Measurements from ENCODE around the gene TRANK1. TPM values are rescaled to one million over a fixed set of nuclear protein-coding genes. Genes with fewer than 3 reads are reported as not detected.
A peak's percentile ranks its signal among the peaks of the same experiment; 100 is the strongest.
"Not testable (repeated sequence)": the region's sequence is repeated elsewhere in the genome, so short reads cannot be mapped to it uniquely, and the experiment has no call there.

The TRANK1 gene
- total RNA-seq: 10 to 100 TPM in 1 of 2 donors, 1 to 10 TPM in 1; 7.6 to 12.1 TPM
- long read RNA-seq, partial matches to known transcripts: 3 of 3 reads
- long read RNA-seq, other reads (novel, unspliced or antisense): 0 of 3 reads

DNA sequence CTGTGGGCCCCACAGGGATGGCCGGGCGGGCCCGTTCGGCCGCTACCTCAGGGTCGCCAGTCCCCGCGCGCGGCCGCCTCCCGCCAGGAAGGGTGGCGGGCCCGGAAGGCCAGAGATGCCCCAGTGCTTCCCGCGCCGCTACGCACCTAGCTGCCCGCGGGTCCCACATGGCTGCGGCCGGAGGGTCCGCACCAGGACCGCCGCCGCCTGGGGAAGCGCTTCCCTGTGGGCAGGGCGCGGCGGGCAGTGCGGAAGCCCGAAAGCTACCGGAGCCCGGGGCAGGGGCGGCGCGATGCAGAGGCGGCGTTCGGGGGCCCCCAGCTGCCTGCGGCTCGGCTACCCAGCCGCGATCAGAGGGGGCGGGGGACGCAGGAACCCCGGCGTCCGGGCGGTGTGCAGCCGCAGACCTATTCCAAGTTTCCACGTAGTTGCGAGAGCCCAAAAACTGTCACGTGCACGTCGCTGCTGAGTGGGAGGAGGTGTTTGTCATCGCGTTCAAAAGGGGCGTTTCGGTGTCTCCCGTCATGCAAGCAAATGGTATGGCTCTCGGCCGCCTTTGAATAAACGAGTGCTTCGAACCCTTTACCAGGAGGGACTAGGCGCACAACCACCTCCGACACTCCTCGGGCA lies at the start of gene TRANK1:
TRANK1 (minus strand) TSS at position 414 of the 630 bp plus-strand sequence; CDS start at position 169, 245 bp downstream.
- ATAC-seq (peak; percentile 72 to 74), DNase-seq (peak; percentile 78)
- intact Hi-C loops (cut with DNase I): loop anchor here in 1 of 2 donors (10.0 kb wide), 1 partner anchor 210 kb away; no protein-coding TSS in a partner anchor

DNA sequence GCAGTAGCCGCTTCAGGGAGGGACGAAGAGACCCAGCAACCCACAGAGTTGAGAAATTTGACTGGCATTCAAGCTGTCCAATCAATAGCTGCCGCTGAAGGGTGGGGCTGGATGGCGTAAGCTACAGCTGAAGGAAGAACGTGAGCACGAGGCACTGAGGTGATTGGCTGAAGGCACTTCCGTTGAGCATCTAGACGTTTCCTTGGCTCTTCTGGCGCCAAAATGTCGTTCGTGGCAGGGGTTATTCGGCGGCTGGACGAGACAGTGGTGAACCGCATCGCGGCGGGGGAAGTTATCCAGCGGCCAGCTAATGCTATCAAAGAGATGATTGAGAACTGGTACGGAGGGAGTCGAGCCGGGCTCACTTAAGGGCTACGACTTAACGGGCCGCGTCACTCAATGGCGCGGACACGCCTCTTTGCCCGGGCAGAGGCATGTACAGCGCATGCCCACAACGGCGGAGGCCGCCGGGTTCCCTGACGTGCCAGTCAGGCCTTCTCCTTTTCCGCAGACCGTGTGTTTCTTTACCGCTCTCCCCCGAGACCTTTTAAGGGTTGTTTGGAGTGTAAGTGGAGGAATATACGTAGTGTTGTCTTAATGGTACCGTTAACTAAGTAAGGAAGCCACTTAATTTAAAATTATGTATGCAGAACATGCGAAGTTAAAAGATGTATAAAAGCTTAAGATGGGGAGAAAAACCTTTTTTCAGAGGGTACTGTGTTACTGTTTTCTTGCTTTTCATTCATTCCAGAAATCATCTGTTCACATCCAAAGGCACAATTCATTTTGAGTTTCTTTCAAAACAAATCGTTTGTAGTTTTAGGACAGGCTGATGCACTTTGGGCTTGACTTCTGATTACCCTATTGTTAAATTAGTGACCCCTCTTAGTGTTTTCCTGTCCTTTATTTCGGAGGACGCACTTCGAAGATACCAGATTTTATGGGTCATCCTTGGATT lies 48.8 kb upstream of the TRANK1 start, which contains the start of gene MLH1:
MLH1 (plus strand) TSS at position 193 of the 958 bp plus-strand sequence; CDS start at position 223, 30 bp downstream.
- DNase-seq (peak; percentile 96), ATAC-seq (peak; percentile 96 to 97)
- intact Hi-C loops (cut with DNase I): no loop called here

GRCh38 chr3:36992806-36993325 lies 48.0 kb upstream of the TRANK1 start, which contains the start of gene EPM2AIP1:
Gene EPM2AIP1, minus strand, starts transcription at chr3:36993131. Its CDS starts 54 bp downstream, at chr3:36993077.
- DNase-seq: peak; percentile 98
- intact Hi-C loops (cut with DNase I): no loop called here
- peak; percentile 94 to 96 for ATAC-seq

DNA sequence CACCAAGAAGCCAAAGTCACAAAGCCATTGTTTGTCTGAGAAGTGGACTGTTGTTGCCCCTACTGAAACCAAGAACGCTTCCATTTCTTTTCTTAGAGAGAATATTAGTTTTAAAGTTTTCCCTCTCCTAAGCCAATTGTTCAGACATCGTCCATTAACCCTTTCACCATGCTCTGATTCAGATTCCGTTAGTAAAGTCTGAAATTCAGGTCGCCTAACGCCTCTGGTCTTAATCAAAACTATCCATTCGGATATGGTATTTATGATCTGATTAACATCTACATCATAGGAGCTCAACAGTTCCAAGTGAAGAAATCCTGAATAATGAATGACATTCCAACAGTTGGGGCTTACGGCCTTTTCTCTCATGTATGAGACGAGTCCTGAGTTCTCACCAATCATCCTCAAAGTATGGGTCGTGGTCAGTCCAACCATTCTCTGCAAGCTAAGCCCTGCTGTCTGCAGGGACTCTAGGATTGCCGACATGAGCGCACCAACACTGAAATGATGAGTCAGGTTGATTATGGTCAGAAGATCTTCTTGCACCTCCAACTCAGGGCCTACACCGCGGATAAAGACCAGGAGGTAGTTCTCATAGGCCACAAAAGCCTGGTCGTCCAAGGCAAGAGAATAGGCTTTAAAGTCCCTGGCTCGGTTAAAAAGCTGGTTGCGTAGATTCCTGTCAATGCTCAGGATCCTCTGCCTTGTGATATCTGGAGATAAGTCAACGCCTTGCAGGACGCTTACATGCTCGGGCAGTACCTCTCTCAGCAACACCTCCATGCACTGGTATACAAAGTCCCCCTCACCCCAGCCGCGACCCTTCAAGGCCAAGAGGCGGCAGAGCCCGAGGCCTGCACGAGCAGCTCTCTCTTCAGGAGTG lies 47.3 kb upstream of the TRANK1 start:
- peak in 1 of 2 donors; percentile 8 for ATAC-seq

DNA sequence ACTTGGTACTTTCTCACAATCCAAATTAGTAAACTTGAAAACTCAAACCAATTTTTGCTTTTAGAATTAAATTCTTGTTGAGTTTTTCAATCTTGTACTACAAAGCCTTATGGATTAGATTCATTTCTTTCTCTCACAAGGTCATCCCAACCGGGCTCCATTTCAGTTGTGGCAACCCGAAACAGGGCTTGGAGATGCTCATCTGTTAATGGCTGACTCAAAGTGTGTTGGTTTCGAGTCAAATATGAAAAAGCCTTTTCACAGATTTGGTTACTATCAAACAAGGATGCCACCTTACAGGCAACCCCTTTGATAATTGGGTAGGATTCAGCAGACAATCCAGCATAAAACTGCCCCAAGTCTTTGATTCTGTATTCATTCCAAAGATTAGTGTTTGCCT lies 46.3 kb upstream of the TRANK1 start:
- intact Hi-C loops (cut with DNase I): no loop called here
- ATAC-seq (no peak), DNase-seq (no peak)

More for the DNA sequence above, 47.3 kb upstream of the TRANK1 start:
- DNase-seq: no peak
- intact Hi-C loops (cut with DNase I): no loop called here

- ATAC-seq: no peak
- intact Hi-C loops (cut with DNase I): no loop called here
- no peak for DNase-seq
Measured at GRCh38 chr3:36989568-36989967, 44.7 kb upstream of the TRANK1 start.

- intact Hi-C loops (cut with DNase I): no loop called here
- DNase-seq (no peak), ATAC-seq (no peak)
Measured at GRCh38 chr3:36989005-36989404, 44.2 kb upstream of the TRANK1 start.

DNA sequence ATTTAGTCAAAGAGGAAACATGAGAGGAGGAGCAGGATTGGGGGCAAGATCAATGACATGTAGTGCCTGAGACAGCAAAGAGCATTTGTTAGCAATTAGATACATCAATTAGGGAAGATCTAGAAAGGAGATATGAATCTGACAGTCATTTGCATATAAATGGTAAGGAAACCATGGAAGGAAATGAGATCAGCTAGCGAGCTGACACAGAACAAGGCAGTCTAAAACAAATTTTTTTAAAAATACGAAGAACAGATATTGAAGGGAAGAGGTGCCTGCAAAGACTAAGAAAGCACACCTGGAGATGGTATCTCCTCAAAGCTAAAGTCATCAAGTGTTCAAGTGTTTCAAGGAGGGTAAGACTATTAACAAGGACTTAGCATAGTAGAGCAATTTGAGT lies 43.5 kb upstream of the TRANK1 start:
- no peak for DNase-seq
- ATAC-seq: no peak
- intact Hi-C loops (cut with DNase I): no loop called here

- intact Hi-C loops (cut with DNase I): no loop called here
- ATAC-seq (no peak), DNase-seq (no peak)
Measured at GRCh38 chr3:36981006-36981405, 36.2 kb upstream of the TRANK1 start.

DNA sequence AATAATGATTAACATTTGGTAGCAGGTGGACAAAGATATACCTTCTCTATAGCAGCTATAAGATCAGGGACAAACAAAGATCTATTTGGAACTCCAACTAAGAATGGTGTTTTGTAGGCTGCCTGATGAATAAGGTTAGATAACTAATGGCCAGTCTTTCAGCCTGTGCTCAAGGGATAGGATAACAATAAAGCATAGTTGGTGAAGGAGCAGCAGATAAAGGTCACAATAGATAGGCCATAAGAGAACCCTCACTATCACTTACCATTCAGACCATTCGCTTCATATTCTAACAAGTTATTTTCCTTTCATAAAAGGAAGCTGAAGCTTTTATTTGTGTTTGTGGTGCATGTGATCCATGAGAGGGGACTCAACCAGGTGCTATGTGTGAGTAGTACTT lies 28.3 kb upstream of the TRANK1 start:
- intact Hi-C loops (cut with DNase I): no loop called here
- DNase-seq: no peak
- ATAC-seq: no peak

GRCh38 chr3:36972163-36972562 lies 27.3 kb upstream of the TRANK1 start:
- DNase-seq: no peak
- intact Hi-C loops (cut with DNase I): no loop called here
- no peak for ATAC-seq

GRCh38 chr3:36969540-36970432 lies 24.9 kb upstream of the TRANK1 start:
- ATAC-seq (peak; percentile 97 to 99), DNase-seq (peak; percentile 47)
- intact Hi-C loops (cut with DNase I): no loop called here

DNA sequence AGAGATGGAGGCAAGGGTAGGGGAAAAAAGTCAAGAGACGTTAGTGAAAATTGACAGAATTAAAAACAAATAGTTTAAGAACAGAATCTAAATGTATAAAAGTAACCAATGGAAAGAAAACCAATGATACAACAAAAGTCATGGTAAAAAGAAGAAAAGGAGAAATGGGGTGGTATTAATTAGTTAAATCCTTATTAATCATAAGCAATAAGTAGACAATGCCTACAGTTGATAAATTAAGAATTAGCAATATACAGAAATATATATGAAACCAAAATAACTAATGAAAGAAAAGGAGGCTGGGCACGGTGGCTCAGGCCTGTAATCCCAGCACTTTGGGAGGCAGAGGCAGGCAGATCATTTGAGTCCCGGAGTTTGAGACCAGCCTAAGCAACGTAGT lies 24.2 kb upstream of the TRANK1 start:
- DNase-seq (no peak), ATAC-seq (no peak)
- intact Hi-C loops (cut with DNase I): no loop called here

GRCh38 chr3:36965440-36965839 lies 20.6 kb upstream of the TRANK1 start:
- no peak for ATAC-seq
- no peak for DNase-seq
- intact Hi-C loops (cut with DNase I): no loop called here

DNA sequence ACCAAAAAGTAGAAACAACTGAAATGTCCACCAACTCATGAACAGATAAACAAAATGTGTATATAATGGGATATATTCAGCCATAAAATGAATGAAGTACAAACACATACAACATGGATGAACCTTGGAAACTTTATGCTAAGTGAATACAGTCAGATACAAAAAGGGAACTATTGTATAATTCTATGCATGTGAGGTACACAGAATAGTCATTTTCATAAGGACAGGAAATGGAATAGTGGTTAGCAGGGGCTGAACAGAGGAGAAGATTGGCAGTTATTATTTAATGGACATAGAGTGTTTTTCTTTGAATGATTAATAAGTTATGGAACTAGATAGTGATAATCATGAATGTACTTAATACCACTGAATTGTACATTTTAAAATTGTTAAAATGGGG lies 20.0 kb upstream of the TRANK1 start:
- no peak for ATAC-seq
- intact Hi-C loops (cut with DNase I): no loop called here
- DNase-seq: no peak

DNA sequence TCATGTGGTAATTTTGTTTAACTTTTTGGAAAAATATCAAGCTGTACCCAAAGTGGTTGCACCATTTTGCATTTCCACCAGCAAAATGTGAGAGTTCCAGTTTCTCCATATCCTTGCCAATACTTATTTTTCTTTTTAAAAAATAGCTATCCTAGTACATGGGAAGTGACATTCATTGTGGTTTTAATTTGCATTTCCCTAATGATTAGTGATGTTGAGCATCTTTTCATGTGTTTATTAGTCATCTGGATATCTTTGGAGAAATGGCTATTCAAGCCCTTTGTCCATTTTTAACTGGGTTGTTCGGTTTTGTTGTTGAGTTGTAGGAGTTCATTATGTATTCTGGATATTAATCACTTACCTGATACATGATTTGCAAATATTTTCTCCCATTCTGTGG lies 19.5 kb upstream of the TRANK1 start:
- intact Hi-C loops (cut with DNase I): no loop called here
- ATAC-seq (no peak), DNase-seq (no peak)

- DNase-seq; intact Hi-C loops (cut with DNase I); ATAC-seq: not testable (repeated sequence)
Measured at GRCh38 chr3:36963008-36963407, 18.2 kb upstream of the TRANK1 start.

- no peak for DNase-seq
Measured at GRCh38 chr3:36960502-36960901, 15.6 kb upstream of the TRANK1 start.

More at GRCh38 chr3:36960502-36960901, 15.6 kb upstream of the TRANK1 start:
- intact Hi-C loops (cut with DNase I): no loop called here
- no peak for ATAC-seq

Data from left cardiac atrium (tissue), 4 donors.